AG09309 (cell line): Measurements from ENCODE around the gene HOXA6.

ENCODE experiments used
- DNase-seq: peaks from one replicate; pipeline ENCODE4 v3.0.0-alpha.2; 2010; ENCODE audit warnings: low read depth
- H3K4me3 ChIP-seq: 2 replicates; pipeline ENCODE4 v1.5.1; 2011; ENCODE audit warnings: mild to moderate bottlenecking, low read depth, low read length, moderate library complexity; ENCODE audit not compliant: control insufficient read depth
- TF ChIP-seq, protein P1 (sequence below): IDR thresholded peaks from 2 replicates; pipeline ENCODE4 v1.5.1; 2011; ENCODE audit warnings: mild to moderate bottlenecking, low read depth, low read length, inconsistent platforms; ENCODE audit not compliant: insufficient read depth, control insufficient read depth; ENCODE audit errors: missing control alignments

The HOXA6 gene

DNA sequence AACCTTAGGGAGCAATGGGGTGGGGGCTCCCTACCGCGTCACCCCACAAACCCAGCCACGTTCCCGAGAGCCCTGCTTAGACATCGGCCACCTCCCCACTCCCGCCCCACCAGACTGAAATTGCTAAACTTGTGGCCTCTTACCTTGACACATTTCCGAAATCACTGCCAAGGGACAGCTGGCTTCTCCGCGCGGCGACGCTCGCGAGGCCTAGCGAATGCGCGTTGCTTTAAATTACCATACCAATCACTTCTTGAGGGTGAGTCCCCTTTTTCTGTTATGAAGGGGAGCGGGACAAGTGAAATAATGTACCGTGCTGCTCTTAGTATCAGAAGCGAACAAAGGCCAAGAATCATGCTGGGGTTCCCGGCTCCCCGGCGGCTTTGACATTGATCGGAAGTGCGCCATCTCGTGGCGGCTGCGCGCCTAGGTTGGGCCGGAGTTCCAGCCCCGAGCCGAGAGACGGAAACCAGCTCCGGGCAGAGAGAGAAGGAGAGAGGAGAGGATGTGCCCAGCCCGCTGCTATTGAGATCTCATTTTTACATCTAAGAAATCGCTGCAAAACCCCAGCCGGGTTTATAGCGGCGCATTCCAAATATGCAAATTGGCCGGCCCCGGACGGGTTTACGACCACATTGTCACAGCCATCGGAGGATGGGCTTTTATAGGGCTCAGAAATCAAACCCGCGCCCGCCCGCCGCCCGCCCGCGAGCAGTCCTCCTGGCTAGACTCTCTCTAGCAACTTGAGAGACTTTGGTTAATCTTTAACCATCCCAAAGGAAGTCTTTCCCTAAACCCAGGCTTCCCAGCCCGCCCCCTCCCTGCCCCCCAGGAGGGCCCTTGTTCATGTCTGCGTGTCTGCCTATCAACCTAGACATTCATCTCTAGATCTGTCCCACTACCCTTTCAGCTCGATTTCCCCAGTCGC lies 32.2 kb upstream of the HOXA6 start:
- TF ChIP-seq, protein P1, sequence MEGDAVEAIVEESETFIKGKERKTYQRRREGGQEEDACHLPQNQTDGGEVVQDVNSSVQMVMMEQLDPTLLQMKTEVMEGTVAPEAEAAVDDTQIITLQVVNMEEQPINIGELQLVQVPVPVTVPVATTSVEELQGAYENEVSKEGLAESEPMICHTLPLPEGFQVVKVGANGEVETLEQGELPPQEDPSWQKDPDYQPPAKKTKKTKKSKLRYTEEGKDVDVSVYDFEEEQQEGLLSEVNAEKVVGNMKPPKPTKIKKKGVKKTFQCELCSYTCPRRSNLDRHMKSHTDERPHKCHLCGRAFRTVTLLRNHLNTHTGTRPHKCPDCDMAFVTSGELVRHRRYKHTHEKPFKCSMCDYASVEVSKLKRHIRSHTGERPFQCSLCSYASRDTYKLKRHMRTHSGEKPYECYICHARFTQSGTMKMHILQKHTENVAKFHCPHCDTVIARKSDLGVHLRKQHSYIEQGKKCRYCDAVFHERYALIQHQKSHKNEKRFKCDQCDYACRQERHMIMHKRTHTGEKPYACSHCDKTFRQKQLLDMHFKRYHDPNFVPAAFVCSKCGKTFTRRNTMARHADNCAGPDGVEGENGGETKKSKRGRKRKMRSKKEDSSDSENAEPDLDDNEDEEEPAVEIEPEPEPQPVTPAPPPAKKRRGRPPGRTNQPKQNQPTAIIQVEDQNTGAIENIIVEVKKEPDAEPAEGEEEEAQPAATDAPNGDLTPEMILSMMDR, result peak; percentile 93
- no peak for DNase-seq
- peak overlapping the region; percentile 87 for H3K4me3 ChIP-seq

DNA sequence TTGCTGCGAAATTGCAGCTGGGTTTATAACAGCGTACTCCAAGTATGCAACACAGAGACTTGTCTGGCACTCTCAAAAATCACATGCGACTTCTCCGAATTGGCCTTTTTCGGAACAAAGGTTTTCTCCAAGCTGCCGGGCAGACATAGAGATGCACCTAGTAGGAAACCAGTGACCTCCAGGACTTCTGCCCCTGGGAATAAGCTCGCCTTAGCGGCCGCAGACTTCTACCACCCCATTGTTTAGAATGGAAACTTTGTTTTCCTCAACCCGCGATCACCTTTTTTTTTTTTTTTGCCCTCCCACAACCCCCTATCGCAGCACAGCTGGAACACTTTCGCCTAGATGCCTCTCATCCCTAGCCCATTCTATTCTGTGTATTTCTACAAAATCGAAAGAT lies 31.5 kb upstream of the HOXA6 start:
- peak overlapping the region; percentile 87 for H3K4me3 ChIP-seq
- DNase-seq, result no peak
- TF ChIP-seq, protein P1, result no peak

DNA sequence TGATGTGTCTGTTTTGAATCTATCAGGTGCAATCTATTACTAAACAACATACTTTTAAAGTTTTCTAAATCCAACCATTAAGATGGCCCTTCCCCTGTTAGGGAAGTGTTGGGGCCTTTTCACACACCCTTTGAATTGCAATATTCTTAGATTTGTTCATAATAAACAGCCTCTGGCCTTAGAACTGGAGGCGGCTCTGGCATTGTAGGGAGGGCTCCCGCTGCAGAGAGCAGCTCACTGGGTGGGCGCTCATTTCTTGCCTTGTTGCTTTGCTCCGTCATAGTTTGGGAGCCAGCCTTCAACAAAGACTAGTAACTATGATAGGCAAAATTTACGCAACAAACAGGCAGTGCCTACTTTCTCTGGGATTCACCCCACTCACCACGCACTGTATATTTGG lies 30.8 kb upstream of the HOXA6 start:
- peak overlapping the region; percentile 87 for H3K4me3 ChIP-seq
- no peak for DNase-seq
- TF ChIP-seq, protein P1, result no peak

DNA sequence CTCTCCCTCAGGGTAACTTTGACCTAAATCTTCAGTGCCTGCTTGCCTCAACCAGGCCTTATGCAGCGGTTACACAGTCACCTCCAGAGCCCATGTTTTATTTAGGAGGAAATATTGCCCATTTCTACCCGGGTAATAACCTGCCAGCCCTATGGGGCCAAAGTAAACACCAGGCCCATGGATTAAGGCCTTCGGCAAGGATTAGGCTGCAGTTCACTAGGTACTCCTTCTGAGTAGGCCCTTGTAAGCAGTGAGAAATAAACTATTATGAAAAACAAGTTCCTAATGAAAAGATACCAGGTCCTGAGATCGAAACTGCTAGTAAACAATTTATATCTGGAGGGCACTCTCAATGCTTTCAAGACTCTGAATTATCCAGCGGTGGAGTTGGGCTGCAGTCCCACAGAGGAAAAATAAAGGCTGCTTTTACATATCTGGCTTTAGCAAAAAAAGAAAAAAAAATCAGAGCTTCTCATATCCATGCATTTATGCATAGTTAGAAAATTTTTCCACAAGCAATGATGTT lies 30.3 kb upstream of the HOXA6 start:
- peak overlapping the region; percentile 87 for H3K4me3 ChIP-seq
- TF ChIP-seq, protein P1, result no peak
- no peak for DNase-seq

DNA sequence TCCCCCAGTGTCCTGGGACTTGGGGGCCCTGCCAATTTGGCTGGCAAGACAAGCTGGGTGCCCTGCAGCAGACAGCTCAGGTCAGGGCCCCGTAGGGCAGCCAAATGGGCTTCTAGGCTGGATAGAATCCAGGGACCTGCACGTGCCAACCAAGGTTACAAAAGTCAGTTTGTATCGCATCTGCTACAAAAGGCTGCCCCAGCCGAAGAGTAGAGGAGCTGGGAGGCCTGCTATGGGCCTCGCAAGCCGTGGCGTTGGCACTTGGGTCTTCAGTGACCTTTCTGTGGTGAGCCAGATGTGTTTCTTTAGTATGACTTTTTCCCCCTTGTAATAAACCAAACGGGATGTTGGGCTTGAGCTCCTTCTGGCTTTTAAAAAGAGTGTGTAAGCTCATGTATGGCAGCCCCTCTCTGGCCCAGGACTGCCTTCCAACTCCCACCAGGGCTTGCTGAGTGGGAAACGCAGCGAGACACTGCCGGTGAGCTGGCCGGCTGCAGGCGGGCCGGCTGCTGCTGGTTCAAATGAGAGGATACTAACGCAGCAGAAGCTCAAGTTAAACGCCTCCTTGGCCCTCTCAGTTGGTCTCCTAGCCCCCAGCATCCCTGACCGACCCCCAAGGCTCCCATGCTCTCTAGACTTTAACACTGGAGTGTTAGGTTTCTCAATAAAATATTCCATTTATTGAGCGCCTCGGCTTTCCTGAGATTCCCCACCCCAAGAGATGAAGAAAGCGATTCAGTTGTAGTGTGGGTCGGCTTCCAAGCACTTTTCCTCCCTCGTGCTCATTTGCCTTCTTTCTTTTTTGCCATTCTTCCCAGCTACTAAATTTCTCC lies 29.6 kb upstream of the HOXA6 start:
- H3K4me3 ChIP-seq, result peak overlapping the region; percentile 87
- TF ChIP-seq, protein P1, result no peak

DNA sequence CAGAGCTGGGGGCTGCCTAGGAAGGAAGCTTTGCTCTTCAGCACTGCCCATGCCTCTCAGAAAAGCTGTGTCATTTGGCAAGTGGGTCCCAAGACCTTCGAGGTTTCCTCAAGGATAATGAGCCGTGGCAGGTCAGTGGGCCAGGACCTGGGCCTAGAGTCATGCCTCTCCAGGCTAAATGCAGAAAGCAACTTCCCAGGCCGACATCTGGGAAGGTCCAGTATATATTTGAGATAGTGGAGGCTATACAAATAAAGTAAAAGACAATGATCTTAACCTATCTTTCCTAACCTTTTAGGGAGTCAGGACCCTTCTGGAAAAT lies 28.9 kb upstream of the HOXA6 start:
- no peak for DNase-seq
- TF ChIP-seq, protein P1, result no peak
- H3K4me3 ChIP-seq, result peak overlapping the region; percentile 87

More for the DNA sequence above, 29.6 kb upstream of the HOXA6 start:
- DNase-seq, result no peak
